ENCODE measurements around the gene ADAM10. TPM values are rescaled to one million over a fixed set of nuclear protein-coding genes. Genes with fewer than 3 reads are reported as not detected.

ADAM10 gene
- total RNA-seq, 1 experiment from 2014 or later: 239 TPM

DNA sequence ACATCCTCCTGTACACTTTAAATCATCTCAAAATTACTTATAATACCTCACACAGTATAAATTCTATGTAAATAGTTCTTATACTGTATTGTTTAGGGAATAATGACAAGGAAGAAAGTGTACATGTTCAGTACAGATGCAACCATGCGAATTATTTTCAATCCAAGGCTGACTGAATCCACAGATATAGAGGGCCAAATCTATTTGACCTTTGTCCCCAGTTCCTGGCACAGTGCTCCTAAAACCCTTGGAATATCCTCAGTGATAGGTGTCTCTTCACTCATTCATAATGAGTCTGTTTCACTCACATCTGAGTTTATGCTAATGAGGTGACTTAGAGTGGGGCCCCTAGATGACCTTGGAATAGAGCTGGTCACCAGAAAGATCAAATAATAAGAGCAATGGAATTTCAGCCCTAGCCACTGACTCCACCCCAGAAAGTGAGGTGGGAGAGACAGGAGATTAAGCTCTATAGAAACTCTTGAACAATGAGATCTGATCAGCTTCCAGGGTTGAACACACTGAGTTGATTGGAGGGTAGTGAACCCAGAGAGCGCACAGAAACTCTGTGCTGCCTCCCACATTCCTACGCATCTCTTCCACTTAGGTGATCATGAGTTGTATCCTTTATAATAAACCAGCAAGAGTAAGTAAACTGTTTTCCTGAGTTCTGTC, 65.3 kb downstream of the ADAM10 start:
- Histone ChIP-seq H3K36me3 (ENCODE audit: low read depth) (no peaks in the 10 kb centered on the region), H3K4me1 (replicated peaks; ENCODE audit: insufficient read depth) (no peaks in the 10 kb centered on the region), H3K9me3 (ENCODE audit: insufficient read depth, low read depth) (no peaks in the 10 kb centered on the region), H3F3A (ENCODE audit: insufficient read depth, low read depth) (no peaks in the 10 kb centered on the region), H3K27me3 (ENCODE audit: insufficient read depth, low read depth) (no peaks in the 10 kb centered on the region), H3K4me3 (no peak overlapping the region), H4K20me1 (ENCODE audit: insufficient read depth) (no peaks in the 10 kb centered on the region; the same call in 1 of the 2 replicates), H3K9me2 (ENCODE audit: insufficient read depth) (no peaks in the 10 kb centered on the region), H2AFZ (no peak overlapping the region), H3K79me2 (ENCODE audit: low read depth) (peaks cover 64% of the 10 kb centered on the region), H3K27ac (no peak overlapping the region), H3K4me2 (no peak overlapping the region)
- BruUV-seq (replicated peaks): no TSS peak
- intact Hi-C loops (cut with micrococcal nuclease; ENCODE audit: unreplicated experiment): no loop called here
- no peak for TF ChIP-seq EZH2 (IDR thresholded peaks at IDR 0.05; ENCODE audit: low read depth)
- no peak for TF ChIP-seq CTCF (conservative IDR thresholded peaks at IDR 0.05)
- no peak for DNase-seq
- ChIA-PET CTCF (no interaction called here), POLR2A (ENCODE audit: unreplicated experiment) (no interaction called here)

GRCh38 chr15:58682234-58682633, 67.3 kb downstream of the ADAM10 start:
- Histone ChIP-seq H4K20me1 (ENCODE audit: insufficient read depth) (no peaks in the 10 kb centered on the region), H3K4me2 (no peak overlapping the region), H3K79me2 (ENCODE audit: low read depth) (peaks cover 46% of the 10 kb centered on the region), H3K27me3 (ENCODE audit: insufficient read depth, low read depth) (no peaks in the 10 kb centered on the region), H3K4me1 (replicated peaks; ENCODE audit: insufficient read depth) (no peaks in the 10 kb centered on the region), H3K9me3 (ENCODE audit: insufficient read depth, low read depth) (no peaks in the 10 kb centered on the region; the same call in 1 of the 2 replicates), H3K4me3 (no peak overlapping the region), H3K36me3 (ENCODE audit: low read depth) (no peaks in the 10 kb centered on the region), H2AFZ (no peak overlapping the region), H3K27ac (no peak overlapping the region), H3F3A (ENCODE audit: insufficient read depth, low read depth) (no peaks in the 10 kb centered on the region), H3K9me2 (ENCODE audit: insufficient read depth) (no peaks in the 10 kb centered on the region)
- BruUV-seq (replicated peaks): no TSS peak
- ChIA-PET CTCF (no interaction called here), POLR2A (ENCODE audit: unreplicated experiment) (interaction anchor here (0.6 kb wide), 1 partner anchor 264 kb away, joined by 10 read pairs; no protein-coding TSS in a partner anchor)
- intact Hi-C loops (cut with micrococcal nuclease; ENCODE audit: unreplicated experiment): no loop called here
- DNase-seq: no peak
- no peak for TF ChIP-seq EZH2 (IDR thresholded peaks at IDR 0.05; ENCODE audit: low read depth)
- no peak for TF ChIP-seq CTCF (conservative IDR thresholded peaks at IDR 0.05)

GRCh38 chr15:58678683-58679082, 70.8 kb downstream of the ADAM10 start:
- Histone ChIP-seq H3K4me3 (no peak overlapping the region), H2AFZ (no peak overlapping the region), H4K20me1 (ENCODE audit: insufficient read depth) (no peaks in the 10 kb centered on the region), H3F3A (ENCODE audit: insufficient read depth, low read depth) (no peaks in the 10 kb centered on the region), H3K79me2 (ENCODE audit: low read depth) (peaks cover 25% of the 10 kb centered on the region), H3K36me3 (ENCODE audit: low read depth) (no peaks in the 10 kb centered on the region), H3K27me3 (ENCODE audit: insufficient read depth, low read depth) (no peaks in the 10 kb centered on the region), H3K9me3 (ENCODE audit: insufficient read depth, low read depth) (no peaks in the 10 kb centered on the region; the same call in 1 of the 2 replicates), H3K27ac (no peak overlapping the region), H3K4me1 (replicated peaks; ENCODE audit: insufficient read depth) (no peaks in the 10 kb centered on the region), H3K9me2 (ENCODE audit: insufficient read depth) (no peaks in the 10 kb centered on the region), H3K4me2 (no peak overlapping the region)
- TF ChIP-seq EZH2 (IDR thresholded peaks at IDR 0.05; ENCODE audit: low read depth) (no peak), CTCF (conservative IDR thresholded peaks at IDR 0.05) (no peak)
- ChIA-PET POLR2A (ENCODE audit: unreplicated experiment) (no interaction called here), CTCF (no interaction called here)
- BruUV-seq (replicated peaks): no TSS peak
- no peak for DNase-seq
- intact Hi-C loops (cut with micrococcal nuclease; ENCODE audit: unreplicated experiment): no loop called here

All from PC-9 (cell line).